H1 (cell line): ENCODE results near the gene FAM47C. TPM values are rescaled to one million over a fixed set of nuclear protein-coding genes. Genes with fewer than 3 reads are reported as not detected.
"Not testable (repeated sequence)": the region's sequence is repeated elsewhere in the genome, so short reads cannot be mapped to it uniquely, and the experiment has no call there.

Experiments
- CTCF ChIA-PET: fragments of 300-600 bp; sonication (Branson Sonifier 250); formaldehyde crosslinking; loops from one replicate; lab custom pipeline; 2021; ENCODE audit not compliant: partially characterized antibody; lab: Charles Lee
- POLR2A ChIA-PET: fragments of 300-600 bp; sonication (Branson Sonifier 250); formaldehyde crosslinking; loops from one replicate; lab custom pipeline; 2021; ENCODE audit warnings: inconsistent platforms; ENCODE audit not compliant: partially characterized antibody; lab: Charles Lee
- DNase-seq, 2 experiments: peaks; one replicate each; pipeline versions ENCODE4 v3.0.0 to v3.0.0-alpha.2; 2010 to 2022; ENCODE audit warnings: low spot score in 2 of 2, low read depth in 1 of 2, mixed read lengths in 1 of 2
- FAIRE-seq: peaks from 2 replicates; lab custom pipeline; 2011; peaks lifted over from hg19 to GRCh38; lab: Jason Lieb, UNC
- H2AFZ ChIP-seq: 2 replicates; pipeline ENCODE4 v1.8.1; 2012; ENCODE audit warnings: low read length, inconsistent platforms
- H2AK5ac ChIP-seq: 2 replicates; pipeline ENCODE4 v1.6.1; 2013; ENCODE audit warnings: low read depth, low read length
- H2BK120ac ChIP-seq: replicated peaks from 2 replicates; pipeline ENCODE3; 2013; ENCODE audit warnings: low read depth, low read length, inconsistent platforms
- H2BK12ac ChIP-seq: 2 replicates; pipeline ENCODE4 v1.6.1; 2013; ENCODE audit warnings: low read depth, low read length
- H2BK15ac ChIP-seq: 2 replicates; pipeline ENCODE4 v1.6.1; 2013; ENCODE audit warnings: low read length
- H2BK20ac ChIP-seq: 2 replicates; pipeline ENCODE4 v1.6.1; 2013; ENCODE audit warnings: low read length
- H2BK5ac ChIP-seq: 2 replicates; pipeline ENCODE4 v1.6.1; 2013; ENCODE audit warnings: low read depth, low read length
- H3K14ac ChIP-seq: 2 replicates; pipeline ENCODE4 v1.6.1; 2013; ENCODE audit warnings: inconsistent platforms; ENCODE audit not compliant: insufficient read length
- H3K18ac ChIP-seq: 2 replicates; pipeline ENCODE4 v1.6.1; 2013; ENCODE audit warnings: low read length; ENCODE audit errors: extremely low read depth
- H3K23ac ChIP-seq: 2 replicates; pipeline ENCODE4 v1.6.1; 2013; ENCODE audit warnings: inconsistent platforms; ENCODE audit not compliant: insufficient read length
- H3K23me2 ChIP-seq: 2 replicates; pipeline ENCODE4 v1.6.1; 2013; ENCODE audit warnings: low read depth, low read length
- H3K27ac ChIP-seq: 2 replicates; pipeline ENCODE4 v1.6.1; 2011; ENCODE audit warnings: low read depth, low read length, inconsistent platforms
- H3K27me3 ChIP-seq, 4 experiments: replicated peaks in 1 of 4; 1 replicate in 1 of 4; 2 replicates in 3 of 4; pipeline versions ENCODE4 v1.6.1 to v1.8.1; 2011 to 2013; ENCODE audit warnings: low read length in 3 of 4, mild to moderate bottlenecking in 3 of 4, inconsistent platforms in 2 of 4, mixed read lengths in 2 of 4, moderate library complexity in 1 of 4; ENCODE audit not compliant: control insufficient read depth in 3 of 4, insufficient read depth in 3 of 4; ENCODE audit errors: extremely low read depth in 1 of 4
- H3K36me3 ChIP-seq, 4 experiments: 2 replicates each; pipeline versions ENCODE4 v1.6.1 to v1.8.1; 2011 to 2013; ENCODE audit warnings: mild to moderate bottlenecking in 4 of 4, low read length in 3 of 4, moderate library complexity in 2 of 4, control low read depth in 1 of 4, inconsistent platforms in 1 of 4; ENCODE audit not compliant: insufficient read depth in 4 of 4, control insufficient read depth in 2 of 4
- H3K4ac ChIP-seq: replicated peaks from 2 replicates; pipeline ENCODE3; 2013; ENCODE audit warnings: low read length, low read depth, mixed read lengths, inconsistent platforms; ENCODE audit not compliant: insufficient read length
- H3K4me1 ChIP-seq, 4 experiments: replicated peaks in 1 of 4; 1 replicate in 1 of 4; 2 replicates in 3 of 4; pipeline versions ENCODE4 v1.6.1 to v1.8.1; 2011 to 2013; ENCODE audit warnings: low read length in 3 of 4, inconsistent platforms in 2 of 4, mixed read lengths in 1 of 4; ENCODE audit not compliant: insufficient read depth in 4 of 4, control insufficient read depth in 3 of 4
- H3K4me2 ChIP-seq, 2 experiments: 2 replicates each; pipeline versions ENCODE4 v1.6.1 to v1.8.1; 2011 to 2013; ENCODE audit warnings: low read depth in 2 of 2, low read length in 2 of 2, control low read depth in 1 of 2, inconsistent platforms in 1 of 2, mild to moderate bottlenecking in 1 of 2; ENCODE audit not compliant: insufficient read depth in 1 of 2
- H3K4me3 ChIP-seq, 4 experiments: fragments of 200-600, 300-600 bp in 1 of 4; sonication (generic), shearing (Covaris generic), sonication (Bioruptor Twin) in 1 of 4; 2 replicates each; pipeline versions ENCODE4 v1.5.1 to v1.8.1; 2011 to 2016; ENCODE audit warnings: low read length in 4 of 4, low read depth in 3 of 4, control low read depth in 2 of 4, inconsistent platforms in 2 of 4, mild to moderate bottlenecking in 2 of 4, mixed read lengths in 1 of 4, moderate library complexity in 1 of 4; ENCODE audit not compliant: insufficient read depth in 2 of 4; ENCODE audit errors: extremely low read depth in 1 of 4
- H3K56ac ChIP-seq: replicated peaks from 2 replicates; pipeline ENCODE3; 2013; ENCODE audit warnings: low read depth, mild to moderate bottlenecking, mixed read lengths, low read length, inconsistent platforms; ENCODE audit not compliant: insufficient read length
- H3K79me1 ChIP-seq: 2 replicates; pipeline ENCODE4 v1.6.1; 2013; ENCODE audit warnings: low read depth, low read length, control low read depth
- H3K79me2 ChIP-seq, 2 experiments: 2 replicates each; pipeline versions ENCODE4 v1.6.1 to v1.8.1; 2012 to 2013; ENCODE audit warnings: low read length in 2 of 2, mild to moderate bottlenecking in 2 of 2, inconsistent platforms in 1 of 2; ENCODE audit not compliant: insufficient read depth in 2 of 2, control insufficient read depth in 1 of 2
- H3K9ac ChIP-seq, 4 experiments: replicated peaks in 1 of 4; 1 replicate in 1 of 4; 2 replicates in 3 of 4; pipeline versions ENCODE4 v1.6.1 to v1.8.1; 2011 to 2013; ENCODE audit warnings: low read depth in 3 of 4, low read length in 3 of 4, control low read depth in 2 of 4, mild to moderate bottlenecking in 2 of 4, moderate library complexity in 2 of 4, inconsistent platforms in 1 of 4; ENCODE audit errors: extremely low read depth in 1 of 4
- H3K9me3 ChIP-seq, 2 experiments: 2 replicates each; pipeline versions ENCODE4 v1.6.1 to v1.8.1; 2012 to 2013; ENCODE audit warnings: mild to moderate bottlenecking in 2 of 2, moderate library complexity in 2 of 2, control low read depth in 1 of 2, inconsistent platforms in 1 of 2, low read depth in 1 of 2, low read length in 1 of 2, mixed read lengths in 1 of 2; ENCODE audit not compliant: insufficient read depth in 2 of 2
- H4K20me1 ChIP-seq, 2 experiments: replicated peaks in 1 of 2; 2 replicates each; pipeline versions ENCODE3 to v1.8.1; 2011 to 2013; ENCODE audit warnings: inconsistent platforms in 2 of 2, low read length in 2 of 2, mild to moderate bottlenecking in 1 of 2; ENCODE audit not compliant: insufficient read depth in 2 of 2, control insufficient read depth in 1 of 2
- H4K5ac ChIP-seq: 2 replicates; pipeline ENCODE4 v1.6.1; 2013; ENCODE audit warnings: low read length, low read depth, mixed read lengths, inconsistent platforms; ENCODE audit not compliant: insufficient read length
- H4K8ac ChIP-seq: 2 replicates; pipeline ENCODE4 v1.8.0; 2013; ENCODE audit warnings: mild to moderate bottlenecking, moderate library complexity, low read length, inconsistent platforms; ENCODE audit not compliant: insufficient read depth; ENCODE audit errors: extremely low read depth
- H4K91ac ChIP-seq: replicated peaks from 2 replicates; pipeline ENCODE3; 2013; ENCODE audit warnings: low read length, mixed read lengths, inconsistent platforms; ENCODE audit not compliant: insufficient read length
- WGBS, 2 experiments: shearing (Covaris generic) in 1 of 2; methylation state at CpG; one replicate each; pipeline versions ENCODE4 v1.1.6 to v1.1.7; 2013 to 2015; ENCODE audit warnings: low lambda C conversion rate in 2 of 2, mixed read lengths in 2 of 2, inconsistent platforms in 1 of 2, low coverage in 1 of 2, missing lambda C conversion rate in 1 of 2; ENCODE audit not compliant: insufficient replicate concordance in 2 of 2, insufficient coverage in 1 of 2, insufficient read length in 1 of 2; ENCODE audit errors: extremely low coverage in 1 of 2, missing lambda C conversion rate in 1 of 2; 5-methylcytosine and 5-hydroxymethylcytosine counted together
- polyA plus RNA-seq, 7 experiments: library from polyadenylated mRNA; depleted of rRNA in 3 of 7; stranded (reverse) in 5 of 7; unstranded in 2 of 7; fragments of >200 nt in 5 of 7; fragments of 200-250 nt in 2 of 7; gene quantifications; 1 replicate in 5 of 7; 2 replicates in 1 of 7; 4 replicates in 1 of 7; pipeline versions ENCODE4 v1.2.1 to v1.2.3, GENCODE V29; 2011 to 2013; ENCODE audit warnings: missing spikeins in 2 of 7, mixed read lengths in 2 of 7
- total RNA-seq: library from RNA; stranded (reverse); fragmentation: NEBNext Ultra II Directional; extraction: Animal tissue kit (Norgen Biotek cat#: 25700); gene quantifications from 2 replicates; pipeline ENCODE4 v1.2.1, GENCODE V29; 2021

Gene FAM47C
- total and polyA plus RNA-seq, 2 of the 8 experiments (the other 6 are each of a cell fraction or from before 2014, with no cell fraction given) = not detected

DNA sequence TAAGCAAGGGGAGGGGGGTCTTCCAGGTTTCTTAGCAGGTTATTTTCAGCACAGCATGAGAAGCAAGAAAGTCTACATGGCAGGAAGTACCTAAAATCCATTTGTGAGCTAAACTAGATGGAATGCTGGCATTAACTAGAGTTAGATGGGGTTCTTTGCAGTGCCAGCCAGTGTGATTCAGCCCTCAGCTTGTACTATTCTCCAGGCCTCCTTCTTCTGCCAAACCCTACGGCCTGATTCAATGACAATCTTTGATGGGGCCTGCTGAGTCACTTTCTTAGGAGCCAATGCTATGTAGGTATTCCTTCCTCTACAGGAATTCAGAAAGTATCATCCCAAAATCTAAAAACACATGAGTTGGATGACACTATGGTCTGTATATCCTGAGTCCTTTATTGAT, 26.1 kb downstream of the FAM47C start:
- POLR2A ChIA-PET = not testable (repeated sequence)

DNA sequence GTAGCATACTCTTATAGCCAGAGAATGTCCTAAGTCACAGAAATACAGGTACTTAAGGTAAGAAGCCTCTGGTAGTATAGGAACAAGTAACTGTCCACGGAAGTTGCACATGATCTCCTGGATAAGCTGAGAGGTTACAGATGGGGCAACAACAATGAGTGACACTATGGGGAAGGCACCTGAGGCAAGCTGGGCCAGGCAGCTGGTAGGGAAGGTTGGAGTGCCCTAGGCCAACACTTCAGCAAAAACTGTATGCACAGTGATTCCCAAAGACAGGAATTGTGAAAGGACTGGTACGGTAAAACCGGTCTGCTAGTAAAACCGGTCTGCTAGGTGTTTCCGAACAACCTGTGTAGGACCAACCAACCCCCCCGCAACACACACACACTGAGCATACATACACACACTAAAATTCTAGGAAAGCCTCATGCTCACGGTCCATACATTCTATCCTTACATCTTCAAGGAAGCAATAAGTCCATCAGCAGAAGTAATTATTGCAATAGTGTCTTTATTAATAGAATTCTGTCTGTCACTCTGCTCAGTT, 28.6 kb downstream of the FAM47C start:
- H3K56ac ChIP-seq, H3K36me3 ChIP-seq, H2BK20ac ChIP-seq, H2BK15ac ChIP-seq, H3K79me2 ChIP-seq, H3K4me1 ChIP-seq, H2BK12ac ChIP-seq, H2AK5ac ChIP-seq, H3K9ac ChIP-seq, H3K4me3 ChIP-seq, H2AFZ ChIP-seq, CTCF ChIA-PET, FAIRE-seq, POLR2A ChIA-PET, H3K23ac ChIP-seq, H4K91ac ChIP-seq, H3K4ac ChIP-seq, H4K20me1 ChIP-seq, H3K79me1 ChIP-seq, H4K8ac ChIP-seq, H2BK5ac ChIP-seq, H3K18ac ChIP-seq, H4K5ac ChIP-seq, H3K27ac ChIP-seq, H3K27me3 ChIP-seq, H3K4me2 ChIP-seq, H3K14ac ChIP-seq, H2BK120ac ChIP-seq, H3K9me3 ChIP-seq, DNase-seq, H3K23me2 ChIP-seq: not testable (repeated sequence)
- WGBS, 2 experiments = 100% methylated on average over 5 of the region's 7 CpGs; no CpG with 5 or more reads in 1 of the 2 experiments

More for the DNA sequence above, 26.1 kb downstream of the FAM47C start:
- H2BK120ac ChIP-seq, H2BK5ac ChIP-seq, CTCF ChIA-PET, H2BK12ac ChIP-seq, H3K4me3 ChIP-seq, H3K9me3 ChIP-seq, H2BK20ac ChIP-seq, H3K79me2 ChIP-seq, H4K91ac ChIP-seq, H3K23me2 ChIP-seq, H2BK15ac ChIP-seq, H3K56ac ChIP-seq, H3K14ac ChIP-seq, H2AFZ ChIP-seq, H3K27ac ChIP-seq, H3K18ac ChIP-seq, FAIRE-seq, H3K4ac ChIP-seq, H3K4me2 ChIP-seq, H3K36me3 ChIP-seq, H4K5ac ChIP-seq, H2AK5ac ChIP-seq, H3K27me3 ChIP-seq, H3K4me1 ChIP-seq, H3K9ac ChIP-seq, H4K8ac ChIP-seq, H4K20me1 ChIP-seq, DNase-seq, H3K79me1 ChIP-seq, H3K23ac ChIP-seq: not testable (repeated sequence)
- WGBS, 2 experiments = 100% methylated on average over 1 of the region's 1 CpG; no CpG with 5 or more reads in 1 of the 2 experiments
